HG02840 (cell line): ENCODE measurements around the gene IGSF9B.

Experiments used
- ATAC-seq: cut with Tn5 transposase; IDR thresholded peaks from one replicate; pipeline ENCODE4 v1.9.1; 2021; ENCODE audit warnings: mild to moderate bottlenecking, moderate library complexity, moderate number of reproducible peaks; ENCODE audit not compliant: unreplicated experiment, low FRiP score

IGSF9B gene

DNA sequence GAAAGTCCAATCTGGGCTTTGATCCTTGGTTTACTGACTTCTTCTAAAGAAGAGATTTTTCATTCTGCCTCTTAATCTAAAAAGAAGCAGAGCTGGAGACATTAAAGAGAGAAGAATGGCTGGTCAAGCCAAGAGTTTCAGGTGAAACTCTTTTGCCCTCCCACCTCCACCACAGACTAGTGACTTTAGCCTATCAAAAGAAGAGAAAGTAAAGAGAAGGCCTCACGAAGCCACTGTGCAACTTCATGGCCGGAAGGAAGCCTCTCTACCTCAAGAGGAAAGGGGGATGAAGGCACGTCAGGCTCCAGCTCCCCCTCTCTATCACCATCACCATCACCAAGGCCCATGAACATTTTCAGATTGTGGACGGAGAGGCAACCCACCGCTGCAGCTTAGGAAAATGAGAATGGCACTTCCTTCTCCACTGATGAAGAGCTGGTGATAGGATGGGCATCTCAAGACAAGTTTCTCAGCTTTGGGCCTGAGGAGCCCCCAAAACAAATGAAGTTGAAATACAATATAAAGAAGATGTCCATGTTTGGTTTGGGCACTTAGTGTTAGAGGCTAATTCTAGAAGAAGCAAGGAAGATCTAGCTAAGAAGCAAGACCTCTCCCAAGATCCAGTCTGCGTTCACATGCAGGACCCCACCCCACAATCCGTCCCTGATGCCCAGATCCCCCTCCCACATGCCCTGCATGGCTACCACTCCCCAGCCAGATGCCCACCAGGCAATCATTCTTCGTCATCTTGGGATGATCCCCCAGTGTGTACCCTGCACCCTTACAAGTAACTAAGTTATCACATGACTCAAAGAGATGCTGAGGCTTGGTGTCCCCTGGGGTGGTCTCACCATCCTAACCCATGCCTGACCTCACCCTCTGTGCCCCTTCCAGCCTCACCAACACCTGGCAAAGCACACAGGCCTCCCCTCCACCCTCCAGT lies 52.6 kb downstream of the IGSF9B start:
- no peak for ATAC-seq

DNA sequence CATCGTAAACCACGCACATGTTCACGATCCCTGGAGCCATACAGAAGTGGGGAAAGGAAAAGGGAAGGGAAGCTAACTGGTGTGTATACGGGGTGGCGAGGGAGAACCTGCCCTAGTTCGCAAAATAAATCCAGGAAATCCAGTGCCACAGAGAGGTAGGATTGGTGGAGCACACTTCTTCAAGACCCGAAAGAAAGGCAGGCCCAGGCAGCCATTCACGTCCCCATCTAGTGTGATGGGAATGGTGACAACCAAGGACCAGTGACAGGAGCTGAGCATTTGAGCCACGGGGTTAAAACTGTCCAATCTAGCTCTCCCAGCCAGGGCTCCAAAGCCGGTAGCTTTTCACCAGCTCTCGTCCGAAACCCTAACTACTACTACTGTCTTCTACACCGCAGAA lies 53.7 kb downstream of the IGSF9B start:
- ATAC-seq, result no peak

DNA sequence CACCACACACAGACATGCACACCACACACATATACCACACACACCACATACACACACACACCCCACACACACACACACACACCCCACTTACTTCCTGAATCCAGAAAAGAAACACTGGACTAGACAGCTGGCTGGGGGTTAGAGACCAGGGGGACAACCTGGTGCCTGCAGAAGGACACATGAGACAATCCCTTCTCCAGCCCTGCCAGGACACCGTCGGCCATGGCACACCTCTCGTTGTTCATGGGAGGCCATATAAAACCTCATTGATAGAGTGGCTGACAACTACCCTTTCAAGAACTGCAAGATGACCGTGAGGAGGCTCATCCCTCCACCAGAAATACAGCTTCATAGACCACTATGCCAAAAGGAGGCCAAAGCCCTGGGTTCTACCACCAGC lies 54.3 kb downstream of the IGSF9B start:
- ATAC-seq, result no peak

DNA sequence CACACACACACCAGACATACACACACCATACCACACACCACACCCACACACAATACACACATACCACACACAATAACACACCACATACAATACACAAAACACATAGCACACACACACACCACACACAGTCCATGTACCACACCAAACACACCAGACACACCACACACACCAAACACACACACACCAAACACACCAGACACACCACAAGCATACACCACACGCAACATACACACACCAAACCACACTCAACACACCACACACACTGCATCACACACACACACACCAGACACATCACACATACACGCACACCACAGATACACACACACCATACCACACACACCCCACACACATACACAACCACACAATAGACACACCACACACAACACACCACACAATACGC lies 54.8 kb downstream of the IGSF9B start:
- ATAC-seq, result no peak

DNA sequence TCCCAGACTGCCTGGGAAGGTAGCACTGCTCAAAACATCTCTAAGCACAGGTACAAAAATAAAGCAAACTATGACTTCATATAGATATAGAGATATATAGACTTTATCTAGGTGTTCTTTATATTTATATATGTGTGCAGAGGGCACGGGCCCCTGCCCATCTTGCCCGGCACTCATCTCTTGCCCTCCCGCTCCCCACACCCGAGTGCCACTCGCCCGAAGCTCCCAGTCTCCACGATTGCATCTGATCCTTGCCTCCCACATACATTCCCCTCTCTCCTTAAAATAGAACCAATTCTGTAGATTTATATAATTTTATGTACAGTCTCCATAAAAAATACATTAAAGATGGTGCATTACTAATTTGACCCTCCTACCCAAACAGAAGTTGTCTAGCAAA lies 55.5 kb downstream of the IGSF9B start:
- no peak for ATAC-seq

DNA sequence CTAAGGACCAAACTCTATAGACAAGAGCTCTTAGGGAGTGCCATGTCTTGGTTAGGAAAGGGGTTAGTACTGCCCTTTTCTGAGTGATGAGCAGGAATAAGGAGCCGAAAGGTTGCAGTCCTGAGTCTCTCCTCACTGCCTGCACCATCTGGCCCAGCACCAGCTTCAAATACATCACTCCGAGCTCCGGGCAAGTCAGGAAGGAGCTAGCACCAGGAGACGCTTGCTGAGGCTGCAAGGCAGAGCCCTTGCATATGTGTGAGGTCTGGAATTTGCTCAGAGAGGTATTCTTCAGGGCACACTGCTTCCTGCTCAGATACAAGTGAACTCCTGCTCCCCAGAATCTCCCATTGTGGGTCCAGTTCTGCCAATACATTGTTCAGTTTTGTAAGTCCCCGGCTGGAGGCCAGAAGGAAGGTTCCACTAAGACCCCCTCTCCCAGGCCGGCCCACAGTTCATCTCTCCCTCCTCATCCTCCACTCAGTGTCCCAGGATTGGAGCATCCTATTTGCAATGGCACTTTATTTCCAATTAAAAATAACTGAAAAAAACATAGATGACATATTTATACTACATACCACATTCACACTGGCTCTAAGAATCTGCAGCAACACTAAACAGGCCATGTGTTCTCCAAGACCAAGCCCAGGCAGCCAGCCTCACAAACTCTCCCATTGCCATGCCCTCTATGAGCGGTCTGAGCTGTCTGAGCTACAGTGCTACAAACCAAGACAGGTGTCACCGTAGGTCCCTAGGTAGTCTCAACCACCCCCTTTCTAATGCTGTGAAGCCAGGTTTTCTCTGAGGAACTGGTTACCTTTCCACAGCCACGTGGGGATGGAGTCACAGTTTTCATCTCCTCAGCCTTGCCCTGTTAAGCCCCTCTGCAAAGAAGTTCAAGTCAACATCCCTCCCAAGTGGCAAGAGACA lies 56.3 kb downstream of the IGSF9B start:
- no peak for ATAC-seq

DNA sequence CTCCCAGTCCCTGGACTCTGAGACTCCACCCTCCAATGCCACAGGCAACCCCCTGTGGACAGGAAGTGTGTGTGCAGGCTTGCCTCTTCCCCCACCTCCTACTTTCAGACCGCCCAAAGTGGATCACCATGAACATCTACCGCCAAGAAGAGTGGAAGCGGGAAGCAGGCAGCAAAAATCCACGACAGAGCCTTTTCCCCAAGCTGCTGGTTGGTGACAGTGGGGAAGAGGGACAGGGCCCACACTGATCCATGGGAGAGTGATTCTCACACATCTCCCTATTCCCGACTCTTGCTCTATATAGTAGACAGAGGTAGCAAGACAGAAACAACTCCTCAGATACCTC lies 58.0 kb downstream of the IGSF9B start:
- no peak for ATAC-seq

DNA sequence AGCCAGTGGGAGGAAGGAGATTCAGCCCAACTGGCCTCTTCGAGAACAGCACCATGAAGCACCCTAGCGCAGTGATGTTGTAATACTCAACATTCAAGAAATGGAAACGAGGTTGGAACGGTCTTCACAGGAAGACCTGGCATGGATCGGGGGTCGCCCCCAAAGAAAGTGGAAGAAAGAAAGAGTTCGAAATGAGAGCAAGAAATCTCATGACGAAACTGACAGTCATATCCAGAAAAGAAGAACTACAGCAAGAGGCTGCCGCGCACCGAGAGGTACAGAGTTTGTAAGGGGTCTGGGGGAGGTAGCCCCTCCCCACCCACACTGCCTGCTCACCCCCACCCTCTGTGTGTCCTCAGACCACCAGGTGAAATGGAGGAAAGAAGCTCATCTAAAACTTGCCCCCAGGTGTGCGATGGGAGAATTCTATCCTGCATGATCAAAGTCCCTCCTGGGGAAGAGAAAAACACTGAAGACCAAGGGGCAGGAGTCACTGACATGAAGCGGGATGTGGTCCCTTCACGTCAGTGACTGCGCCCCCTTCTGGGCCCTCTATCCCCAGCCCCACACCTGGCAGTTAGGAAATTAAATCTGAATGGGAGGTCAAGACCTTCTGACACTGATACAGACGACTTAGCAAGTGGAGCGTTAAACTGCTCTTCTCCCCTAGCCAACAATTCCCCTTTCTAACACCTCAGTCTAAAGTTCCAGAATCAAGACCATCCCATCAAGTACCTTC lies 58.6 kb downstream of the IGSF9B start:
- no peak for ATAC-seq

DNA sequence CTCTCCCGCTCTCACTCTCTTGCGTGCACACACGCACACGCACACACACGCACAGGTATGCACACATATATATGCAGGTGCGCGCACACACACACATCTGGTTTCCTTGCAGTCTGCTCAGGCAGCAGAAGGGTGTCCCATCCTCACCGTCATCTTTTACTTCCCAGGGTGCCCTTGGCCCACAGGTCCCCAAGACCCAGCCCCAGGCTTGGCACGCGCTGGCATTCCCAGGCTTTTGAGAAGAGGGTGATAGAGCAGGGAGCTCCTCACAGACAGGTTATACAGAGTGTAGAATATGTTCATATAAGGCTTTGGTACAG lies 59.5 kb downstream of the IGSF9B start:
- ATAC-seq, result no peak

DNA sequence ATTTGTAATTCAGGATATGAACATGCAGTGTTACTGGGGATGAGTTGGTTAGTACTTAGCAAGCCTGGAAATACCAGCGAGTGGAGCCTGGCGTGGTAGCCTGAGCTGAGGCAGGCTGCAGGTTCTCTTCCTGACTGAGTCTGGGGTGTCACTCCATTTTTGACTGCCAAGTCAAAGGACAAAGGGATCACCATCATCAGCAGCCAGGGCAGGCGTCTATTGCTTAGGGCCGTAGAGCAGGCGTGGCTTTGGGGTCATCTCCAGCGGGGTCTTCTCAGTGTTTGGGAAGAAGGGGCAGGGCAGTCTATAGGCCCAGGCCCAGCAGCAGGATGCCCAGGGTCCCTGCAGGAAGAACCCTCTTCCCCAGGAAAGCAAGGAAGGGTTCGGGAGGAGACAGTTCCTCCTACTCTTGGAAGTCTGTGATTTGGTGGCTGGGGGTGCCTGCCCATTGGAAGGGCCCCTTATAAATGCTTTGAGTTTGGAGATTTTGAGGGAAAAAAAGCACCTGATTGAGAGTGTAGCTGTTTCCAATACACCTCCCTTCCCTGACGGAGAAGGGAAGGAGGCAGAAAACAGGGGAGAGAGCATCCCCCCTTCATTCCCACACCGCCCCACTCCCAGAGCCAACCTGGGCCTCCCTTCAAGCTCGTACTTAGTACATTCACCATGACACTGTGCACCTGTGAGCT lies 60.0 kb downstream of the IGSF9B start:
- ATAC-seq, result no peak

DNA sequence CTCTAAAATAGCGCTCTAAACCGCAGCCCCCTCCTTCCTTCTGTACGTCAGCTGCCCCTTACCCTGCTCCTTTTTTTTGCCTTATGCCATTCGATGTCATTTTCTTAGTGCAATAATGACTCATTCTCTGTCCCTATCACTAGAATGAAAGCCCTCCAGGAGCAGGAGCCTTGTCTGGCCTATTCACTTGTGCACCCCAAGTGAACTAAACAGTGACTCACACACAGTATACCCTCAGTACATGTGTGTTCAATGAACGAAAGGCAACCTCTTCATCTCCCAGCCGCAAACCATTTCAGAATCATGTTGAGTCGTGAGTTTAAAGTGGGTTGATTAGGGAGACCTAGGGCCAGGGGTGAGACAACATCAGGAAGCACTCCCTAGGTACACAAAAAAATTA lies 60.7 kb downstream of the IGSF9B start:
- no peak for ATAC-seq

DNA sequence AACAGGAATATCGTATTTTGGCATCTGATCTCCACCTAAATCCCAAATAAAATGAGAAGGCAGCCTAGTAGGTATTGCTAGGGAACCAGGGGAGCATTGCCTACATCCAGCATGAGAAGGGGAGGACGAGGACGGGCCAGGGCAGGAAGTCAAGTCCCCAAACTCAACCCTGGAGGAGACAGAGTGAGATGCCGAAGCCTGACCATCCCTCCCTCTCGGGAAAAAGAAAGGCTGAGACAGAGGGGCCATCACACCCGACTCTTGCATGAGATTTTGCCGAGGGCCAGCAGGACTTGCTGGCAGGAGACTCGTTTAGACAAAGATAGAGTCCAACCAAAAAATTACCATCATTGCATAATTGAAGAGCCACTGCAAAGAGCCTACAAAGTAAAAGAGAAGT lies 61.2 kb downstream of the IGSF9B start:
- no peak for ATAC-seq

DNA sequence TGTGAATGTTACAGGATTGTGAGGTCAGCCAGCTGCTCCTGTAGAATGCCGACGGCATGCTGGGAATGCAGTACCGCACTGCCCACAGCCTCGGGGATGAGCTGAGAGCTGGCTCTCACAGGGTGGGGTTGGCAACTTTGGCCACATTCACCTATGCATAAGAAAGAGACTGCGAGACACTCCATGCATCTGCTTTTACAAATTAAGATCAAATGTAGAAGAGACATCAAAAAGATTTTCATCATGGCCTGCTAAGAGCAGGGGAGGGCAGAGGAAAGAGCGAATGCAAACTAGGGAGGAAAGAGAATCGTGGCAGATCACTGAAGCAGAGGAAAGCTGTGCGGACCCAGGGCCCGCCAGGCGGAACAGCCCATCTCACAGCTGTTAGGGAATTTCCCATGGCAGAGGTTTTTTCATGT lies 61.7 kb downstream of the IGSF9B start:
- ATAC-seq, result no peak

DNA sequence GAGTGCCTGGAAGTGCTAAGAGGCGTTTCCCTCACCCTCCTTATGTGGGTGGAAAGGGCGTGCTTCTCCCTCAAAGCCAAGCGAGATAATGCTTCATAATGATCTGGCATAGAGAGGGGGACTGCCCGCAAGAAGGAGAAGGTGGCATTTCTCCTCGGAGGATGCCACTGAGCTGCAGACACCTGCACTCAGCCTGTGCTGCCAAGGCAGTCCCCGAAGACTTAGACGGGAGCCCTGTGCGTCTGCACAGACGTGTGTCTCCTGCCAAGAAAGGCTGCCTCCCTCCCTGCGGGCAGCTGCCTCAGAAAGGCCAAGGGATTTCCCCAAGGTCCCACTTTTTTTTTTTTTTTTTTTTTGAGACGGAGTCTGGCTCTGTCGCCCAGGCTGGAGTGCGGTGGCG lies 63.4 kb downstream of the IGSF9B start:
- no peak for ATAC-seq

DNA sequence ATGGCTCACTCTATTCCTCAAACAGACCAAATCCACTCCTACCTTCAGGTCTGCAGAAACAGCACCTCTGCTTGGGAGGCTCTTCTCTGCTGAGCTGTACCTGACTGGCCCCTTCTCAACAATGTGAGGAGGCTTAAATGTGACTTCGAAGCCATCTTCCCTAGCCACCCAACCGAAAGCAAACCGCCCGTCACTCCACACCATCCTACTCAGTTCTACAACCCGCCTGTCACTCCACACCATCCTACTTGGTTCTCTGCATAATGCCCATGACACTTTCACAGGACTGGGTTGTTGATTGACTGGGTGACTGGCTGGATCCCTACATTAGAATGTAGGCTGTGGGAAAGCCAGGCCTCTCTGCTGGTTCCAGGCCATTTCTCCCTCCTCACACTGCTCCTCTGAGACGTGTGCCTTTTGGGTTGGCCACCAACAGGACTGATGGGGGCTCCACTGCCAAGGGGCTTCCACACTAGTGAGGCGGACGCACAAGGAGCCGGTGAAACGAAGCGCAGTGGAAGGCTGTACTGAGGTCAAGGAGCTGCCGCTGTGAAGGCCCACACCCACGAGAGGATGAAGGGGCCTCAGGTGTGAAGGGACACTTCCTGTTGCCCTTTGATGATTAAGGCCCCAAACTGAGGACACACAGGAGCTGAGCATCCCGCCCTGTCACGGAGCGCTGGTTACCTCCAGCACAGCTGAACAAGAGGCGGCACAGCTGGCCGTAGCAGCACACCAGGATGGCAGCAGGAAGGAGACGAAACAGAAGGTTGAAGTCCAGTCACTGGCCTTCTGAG lies 64.0 kb downstream of the IGSF9B start:
- ATAC-seq, result no peak

DNA sequence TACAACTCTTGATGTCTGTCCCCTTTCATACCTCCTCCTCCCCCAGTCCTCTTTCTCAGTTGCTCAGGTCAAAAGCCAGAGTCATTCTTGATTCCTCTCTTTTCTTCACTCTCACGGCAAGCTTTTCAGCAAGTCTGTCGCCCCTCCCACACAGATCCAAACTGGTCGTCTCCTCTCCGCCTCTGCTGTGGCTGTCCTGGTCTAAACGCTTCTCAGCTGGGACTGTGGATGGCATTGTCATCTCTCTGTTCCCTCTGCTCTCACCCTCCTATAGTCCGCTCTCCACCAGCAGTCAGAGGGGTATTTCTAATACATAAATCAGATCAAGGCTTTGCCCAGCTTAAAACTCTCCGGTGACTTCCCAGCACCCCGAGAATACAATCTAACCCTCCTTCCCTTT lies 64.6 kb downstream of the IGSF9B start:
- no peak for ATAC-seq

DNA sequence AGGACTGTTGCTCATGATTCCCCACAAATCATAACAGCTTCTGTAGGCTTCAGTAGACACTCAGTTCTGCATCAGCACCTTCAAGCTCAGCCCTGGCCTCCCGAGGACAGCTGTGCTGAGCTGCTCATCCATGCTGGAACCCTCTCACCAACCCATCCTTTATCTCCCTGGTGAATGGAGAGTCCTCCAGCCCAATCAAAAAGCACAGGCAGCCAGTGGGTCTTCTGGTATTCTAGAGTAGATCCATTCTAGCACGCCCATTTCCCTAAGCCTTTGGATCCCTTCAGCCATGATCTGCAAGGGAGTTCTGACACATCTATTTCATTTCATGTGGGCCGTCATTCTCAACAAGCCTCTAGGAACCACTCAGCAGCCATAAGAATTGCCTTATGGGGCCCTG lies 66.9 kb downstream of the IGSF9B start:
- no peak for ATAC-seq

DNA sequence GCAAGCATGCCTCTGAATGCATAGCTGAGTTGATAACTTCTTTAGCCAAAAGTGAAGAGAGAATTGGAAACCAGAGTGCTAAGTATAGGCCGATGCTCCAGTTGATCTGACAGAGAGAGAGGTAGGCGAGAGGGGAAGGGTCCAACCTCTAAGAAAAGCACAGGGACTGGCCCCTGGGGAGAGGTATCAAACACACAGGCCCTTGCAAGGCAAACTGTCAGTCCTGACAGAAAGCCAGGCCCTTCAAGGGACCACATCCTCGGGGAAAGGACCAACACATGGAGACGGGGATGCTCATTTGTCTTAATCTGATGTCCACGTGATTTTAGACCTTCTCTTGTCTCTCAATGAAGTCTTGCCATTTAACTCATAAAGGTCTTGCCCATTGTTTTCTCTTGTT lies 67.6 kb downstream of the IGSF9B start:
- ATAC-seq, result no peak

DNA sequence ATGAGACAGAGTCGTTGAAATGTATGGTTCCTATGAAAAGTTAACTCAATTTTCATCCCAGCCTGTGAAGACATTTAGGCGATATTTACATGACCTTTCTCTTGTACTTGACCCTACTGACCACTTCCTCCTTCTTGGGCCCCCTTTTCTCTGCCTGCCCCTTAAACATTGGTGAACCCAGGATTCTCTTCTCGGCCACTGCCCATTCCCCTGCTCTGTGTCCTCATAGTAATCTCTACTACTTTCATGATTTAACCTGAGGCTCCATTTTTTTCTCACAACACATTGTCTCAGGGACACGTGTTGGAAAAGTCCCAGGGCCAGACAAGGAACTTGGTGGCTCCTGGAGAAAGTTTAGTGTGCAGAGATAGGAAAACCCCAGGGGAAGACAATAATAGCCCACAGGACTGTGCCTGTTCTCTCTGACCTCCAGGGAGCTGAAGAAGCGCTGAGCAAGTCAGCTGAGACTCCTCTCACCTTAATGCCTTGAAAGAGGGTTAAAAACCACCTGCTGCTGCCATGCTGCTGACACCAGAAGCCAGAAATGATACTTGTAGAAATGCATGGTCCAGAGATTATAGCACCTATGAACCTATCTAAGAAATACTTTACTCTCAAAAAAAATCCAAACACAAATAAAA lies 69.0 kb downstream of the IGSF9B start:
- no peak for ATAC-seq
